ENCODE results near the gene DGKQ.

DGKQ gene

DNA sequence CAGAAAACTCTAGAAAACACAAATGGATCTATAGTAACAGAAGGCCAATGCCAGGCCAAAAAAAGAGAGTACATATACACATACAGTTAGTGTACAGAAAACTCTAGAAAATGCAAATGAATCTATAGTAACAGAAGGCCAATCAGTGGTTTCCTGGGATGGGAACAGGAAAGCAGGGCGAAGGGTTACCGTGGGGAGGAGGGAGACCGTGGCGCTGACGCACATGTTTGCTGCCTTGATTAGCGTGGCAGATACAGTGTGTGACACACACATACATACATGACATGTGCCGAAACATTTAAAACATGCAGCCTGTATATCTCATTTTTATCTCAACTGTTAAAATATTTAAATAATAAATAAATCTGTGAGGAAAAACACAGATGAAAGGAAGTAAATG, 55.9 kb downstream of the DGKQ start:
- H3K4me1 ChIP-seq (ENCODE audit: control insufficient read depth, low read length): peaks cover 37% of the 10 kb centered on the region
- no peak overlapping the region for H3K27ac ChIP-seq (ENCODE audit: low read depth, low read length)
- H3K9me3 ChIP-seq (ENCODE audit: control insufficient read depth, insufficient read depth, low read length): peaks cover 6% of the 10 kb centered on the region; the same call in 1 of the 2 replicates
- H3K36me3 ChIP-seq (ENCODE audit: control insufficient read depth, low read length): peaks cover 6% of the 10 kb centered on the region; the same call in 1 of the 2 replicates
- H4K20me1 ChIP-seq (ENCODE audit: control insufficient read depth, insufficient read depth, low read depth, low read length): peaks cover 27% of the 10 kb centered on the region
- H3K9me2 ChIP-seq (replicated peaks; ENCODE audit: control insufficient read depth, low read length): no peaks in the 10 kb centered on the region
- H3K4me2 ChIP-seq (ENCODE audit: low read length): no peak overlapping the region
- TF ChIP-seq, protein P1, sequence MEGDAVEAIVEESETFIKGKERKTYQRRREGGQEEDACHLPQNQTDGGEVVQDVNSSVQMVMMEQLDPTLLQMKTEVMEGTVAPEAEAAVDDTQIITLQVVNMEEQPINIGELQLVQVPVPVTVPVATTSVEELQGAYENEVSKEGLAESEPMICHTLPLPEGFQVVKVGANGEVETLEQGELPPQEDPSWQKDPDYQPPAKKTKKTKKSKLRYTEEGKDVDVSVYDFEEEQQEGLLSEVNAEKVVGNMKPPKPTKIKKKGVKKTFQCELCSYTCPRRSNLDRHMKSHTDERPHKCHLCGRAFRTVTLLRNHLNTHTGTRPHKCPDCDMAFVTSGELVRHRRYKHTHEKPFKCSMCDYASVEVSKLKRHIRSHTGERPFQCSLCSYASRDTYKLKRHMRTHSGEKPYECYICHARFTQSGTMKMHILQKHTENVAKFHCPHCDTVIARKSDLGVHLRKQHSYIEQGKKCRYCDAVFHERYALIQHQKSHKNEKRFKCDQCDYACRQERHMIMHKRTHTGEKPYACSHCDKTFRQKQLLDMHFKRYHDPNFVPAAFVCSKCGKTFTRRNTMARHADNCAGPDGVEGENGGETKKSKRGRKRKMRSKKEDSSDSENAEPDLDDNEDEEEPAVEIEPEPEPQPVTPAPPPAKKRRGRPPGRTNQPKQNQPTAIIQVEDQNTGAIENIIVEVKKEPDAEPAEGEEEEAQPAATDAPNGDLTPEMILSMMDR (IDR thresholded peaks at IDR 0.05; ENCODE audit: low read depth, low read length, poor library complexity, severe bottlenecking): no peak
- TF ChIP-seq EZH2phosphoT487 (IDR thresholded peaks at IDR 0.05; ENCODE audit: borderline replicate concordance, low read length): no peak
- H3F3A ChIP-seq (ENCODE audit: control insufficient read depth, insufficient read depth): peaks cover 11% of the 10 kb centered on the region
- H3K79me2 ChIP-seq (ENCODE audit: control insufficient read depth, low read length): peaks cover 87% of the 10 kb centered on the region
- H3K4me3 ChIP-seq (ENCODE audit: low read length): no peak overlapping the region
- no peaks in the 10 kb centered on the region for H3K27me3 ChIP-seq (ENCODE audit: control insufficient read depth, low read length)

DNA sequence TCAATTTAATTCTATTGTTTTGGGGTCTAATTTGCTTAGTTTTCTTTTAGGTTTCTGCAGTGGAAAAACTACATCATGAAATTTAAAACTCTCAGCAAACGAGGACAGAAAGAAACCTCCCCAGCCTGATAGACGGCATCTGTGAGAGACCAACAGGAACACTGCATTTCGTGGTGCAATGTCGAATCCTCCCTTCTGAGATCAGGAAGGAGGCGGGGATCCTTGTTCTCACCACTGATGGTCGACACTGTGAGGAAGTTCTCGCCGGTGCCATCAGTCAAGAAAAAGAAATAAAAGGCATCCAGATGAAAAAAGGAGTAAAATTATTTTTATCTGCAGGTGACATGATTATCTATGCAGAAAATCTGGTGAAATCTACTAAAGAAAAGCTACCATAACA, 57.8 kb downstream of the DGKQ start:
- no peak overlapping the region for H3K27ac ChIP-seq (ENCODE audit: low read depth, low read length)
- no peak for TF ChIP-seq EZH2phosphoT487 (IDR thresholded peaks at IDR 0.05; ENCODE audit: borderline replicate concordance, low read length)
- TF ChIP-seq, protein P1 (IDR thresholded peaks at IDR 0.05; ENCODE audit: low read depth, low read length, poor library complexity, severe bottlenecking): no peak
- H3K4me3 ChIP-seq (ENCODE audit: low read length): peak overlapping the region; percentile 58
- no peaks in the 10 kb centered on the region for H3K27me3 ChIP-seq (ENCODE audit: control insufficient read depth, low read length)
- peaks cover 25% of the 10 kb centered on the region for H4K20me1 ChIP-seq (ENCODE audit: control insufficient read depth, insufficient read depth, low read depth, low read length)
- H3K4me1 ChIP-seq (ENCODE audit: control insufficient read depth, low read length): peaks cover 21% of the 10 kb centered on the region
- H3K36me3 ChIP-seq (ENCODE audit: control insufficient read depth, low read length): peaks cover 18% of the 10 kb centered on the region
- H3K9me3 ChIP-seq (ENCODE audit: control insufficient read depth, insufficient read depth, low read length): peaks cover 6% of the 10 kb centered on the region; the same call in 1 of the 2 replicates
- no peaks in the 10 kb centered on the region for H3K9me2 ChIP-seq (replicated peaks; ENCODE audit: control insufficient read depth, low read length)
- H3K79me2 ChIP-seq (ENCODE audit: control insufficient read depth, low read length): peaks cover 71% of the 10 kb centered on the region
- H3F3A ChIP-seq (ENCODE audit: control insufficient read depth, insufficient read depth): no peaks in the 10 kb centered on the region; the same call in 1 of the 2 replicates
- peak overlapping the region; percentile 79 for H3K4me2 ChIP-seq (ENCODE audit: low read length)

DNA sequence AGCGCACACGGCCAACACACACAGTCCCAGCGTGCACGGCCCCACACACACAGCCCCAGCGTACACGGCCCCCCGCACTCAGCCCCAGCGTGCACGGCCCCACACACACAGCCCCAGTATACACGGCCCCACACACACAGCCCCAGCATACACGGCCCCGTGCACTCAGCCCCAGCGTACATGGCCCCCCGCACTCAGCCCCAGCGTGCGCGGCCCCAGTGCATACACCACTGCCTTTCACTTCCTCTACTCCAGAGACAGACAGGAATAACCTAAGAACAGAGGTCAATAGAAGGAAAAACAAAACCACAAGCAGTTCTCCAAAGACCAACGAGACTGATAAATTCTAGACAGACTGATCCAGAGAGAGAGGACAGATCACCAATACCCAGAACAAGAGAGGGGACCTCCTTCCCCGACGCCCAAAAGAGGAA, 58.3 kb downstream of the DGKQ start:
- Histone ChIP-seq H3K4me3 (ENCODE audit: low read length) (peak overlapping the region; percentile 58), H3K36me3 (ENCODE audit: control insufficient read depth, low read length) (peaks cover 19% of the 10 kb centered on the region), H3K27me3 (ENCODE audit: control insufficient read depth, low read length) (no peaks in the 10 kb centered on the region), H3K9me2 (replicated peaks; ENCODE audit: control insufficient read depth, low read length) (no peaks in the 10 kb centered on the region), H3K27ac (ENCODE audit: low read depth, low read length) (no peak overlapping the region), H4K20me1 (ENCODE audit: control insufficient read depth, insufficient read depth, low read depth, low read length) (peaks cover 25% of the 10 kb centered on the region), H3K79me2 (ENCODE audit: control insufficient read depth, low read length) (peaks cover 66% of the 10 kb centered on the region), H3K4me2 (ENCODE audit: low read length) (peak overlapping the region; percentile 79), H3F3A (ENCODE audit: control insufficient read depth, insufficient read depth) (no peaks in the 10 kb centered on the region; the same call in 1 of the 2 replicates), H3K9me3 (ENCODE audit: control insufficient read depth, insufficient read depth, low read length) (peaks cover 6% of the 10 kb centered on the region; the same call in 1 of the 2 replicates), H3K4me1 (ENCODE audit: control insufficient read depth, low read length) (peaks cover 21% of the 10 kb centered on the region)
- TF ChIP-seq, protein P1 (IDR thresholded peaks at IDR 0.05; ENCODE audit: low read depth, low read length, poor library complexity, severe bottlenecking): no peak
- no peak for TF ChIP-seq EZH2phosphoT487 (IDR thresholded peaks at IDR 0.05; ENCODE audit: borderline replicate concordance, low read length)

Measured in DOHH2 (cell line).